ENCODE measurements around the gene MYLK3.

The MYLK3 gene

GRCh38 chr16:46759309-46759708 is 11.2 kb upstream of the MYLK3 start:
- no peak overlapping the region for H3K4me3 ChIP-seq (ENCODE audit: low read length)
- DNase-seq (ENCODE audit: low read depth) = no peak
- TF ChIP-seq CTCF (conservative IDR thresholded peaks at IDR 0.05; ENCODE audit: low read length) = no peak

GRCh38 chr16:46757339-46758050 is 9.4 kb upstream of the MYLK3 start:
- H3K4me3 ChIP-seq (ENCODE audit: low read length) = no peak overlapping the region
- TF ChIP-seq CTCF (conservative IDR thresholded peaks at IDR 0.05; ENCODE audit: low read length) = no peak
- DNase-seq (ENCODE audit: low read depth) = no peak

GRCh38 chr16:46756772-46757171 is 8.6 kb upstream of the MYLK3 start:
- H3K4me3 ChIP-seq (ENCODE audit: low read length) = no peak overlapping the region
- no peak for TF ChIP-seq CTCF (conservative IDR thresholded peaks at IDR 0.05; ENCODE audit: low read length)
- no peak for DNase-seq (ENCODE audit: low read depth)

- no peak for TF ChIP-seq CTCF (conservative IDR thresholded peaks at IDR 0.05; ENCODE audit: low read length)
- no peak for DNase-seq (ENCODE audit: low read depth)
- H3K4me3 ChIP-seq (ENCODE audit: low read length) = no peak overlapping the region
Observed at GRCh38 chr16:46753015-46753414, 4.9 kb upstream of the MYLK3 start.

- TF ChIP-seq CTCF (conservative IDR thresholded peaks at IDR 0.05; ENCODE audit: low read length) = no peak
- no peak overlapping the region for H3K4me3 ChIP-seq (ENCODE audit: low read length)
- DNase-seq (ENCODE audit: low read depth) = no peak
Observed at GRCh38 chr16:46751381-46751780, 3.2 kb upstream of the MYLK3 start.

GRCh38 chr16:46748775-46749705 is 896 bp upstream of the MYLK3 start:
- no peak for TF ChIP-seq CTCF (conservative IDR thresholded peaks at IDR 0.05; ENCODE audit: low read length)
- DNase-seq (ENCODE audit: low read depth) = no peak
- H3K4me3 ChIP-seq (ENCODE audit: low read length) = no peak overlapping the region
